B cell (primary cell): Measurements from ENCODE around the gene PLPP7. TPM values are rescaled to one million over a fixed set of nuclear protein-coding genes. Genes with fewer than 3 reads are reported as not detected.

Experiments used
- ATAC-seq: fragments of 200-7000 bp; cut with Tn5 transposase; one replicate; pipeline ENCODE4 v1.10.0; 2021; ENCODE audit warnings: low read depth, mild to moderate bottlenecking, moderate number of reproducible peaks, moderate library complexity
- CTCF ChIA-PET: fragments of 350-600 bp; sonication (Branson Sonifier 250); formaldehyde crosslinking; loops from one replicate; lab custom pipeline; 2021; ENCODE audit warnings: antibody characterized with exemption, inconsistent platforms; lab: Charles Lee
- POLR2A ChIA-PET: fragments of 350-600 bp; sonication (Branson Sonifier 250); formaldehyde crosslinking; loops from one replicate; lab custom pipeline; 2021; ENCODE audit warnings: antibody characterized with exemption; lab: Charles Lee
- DNase-seq: peaks from one replicate; pipeline ENCODE4 v3.0.0; 2013
- H2AFZ ChIP-seq: 2 replicates; pipeline ENCODE4 v1.6.1; 2012; ENCODE audit warnings: mild to moderate bottlenecking, low read depth, low read length; ENCODE audit not compliant: insufficient read depth, poor library complexity, severe bottlenecking
- H3K27ac ChIP-seq, 2 donors: 1 replicate in 1 of 2; 2 replicates in 1 of 2; pipeline ENCODE4 v1.5.1; 2012 to 2013; ENCODE audit warnings: low read length in 2 of 2, mild to moderate bottlenecking in 2 of 2, moderate library complexity in 1 of 2
- H3K27me3 ChIP-seq, 4 experiments: fragments of 200-600 bp in 1 of 4; sonication (generic) in 1 of 4; replicated peaks in 1 of 4; 1 replicate in 2 of 4; 2 replicates in 2 of 4; pipeline versions ENCODE4 v1.6.1 to v1.7.0; 2013 to 2016; ENCODE audit warnings: low read length in 3 of 4, mild to moderate bottlenecking in 2 of 4, mixed read lengths in 1 of 4, moderate library complexity in 1 of 4; ENCODE audit not compliant: insufficient read depth in 4 of 4, control insufficient read depth in 3 of 4; ENCODE audit errors: control extremely low read depth in 1 of 4
- H3K36me3 ChIP-seq, 2 experiments: replicated peaks in 1 of 2; 1 replicate in 1 of 2; 2 replicates in 1 of 2; pipeline versions ENCODE4 v1.6.1 to v1.7.1; 2013; ENCODE audit warnings: low read length in 1 of 2; ENCODE audit not compliant: insufficient read depth in 2 of 2, control insufficient read depth in 1 of 2; ENCODE audit errors: control extremely low read depth in 1 of 2, extremely low read depth in 1 of 2
- H3K4me1 ChIP-seq, 2 donors: fragments of 200-600 bp in 1 of 2; sonication (generic) in 1 of 2; 1 replicate in 1 of 2; 2 replicates in 1 of 2; pipeline versions ENCODE4 v1.5.1 to v1.6.1; 2013 to 2017; ENCODE audit warnings: low read length in 2 of 2; ENCODE audit not compliant: control insufficient read depth in 2 of 2, insufficient read depth in 2 of 2
- H3K4me2 ChIP-seq: replicated peaks from 2 replicates; pipeline ENCODE3; 2012; ENCODE audit warnings: mild to moderate bottlenecking, low read depth, low read length; ENCODE audit not compliant: poor library complexity, severe bottlenecking
- H3K4me3 ChIP-seq, 5 experiments: fragments of 200-600 bp in 1 of 5; sonication (generic) in 1 of 5; 1 replicate in 3 of 5; 2 replicates in 2 of 5; pipeline versions ENCODE4 v1.5.1 to v1.7.0; 2011 to 2016; ENCODE audit warnings: low read length in 4 of 5, mild to moderate bottlenecking in 4 of 5, low read depth in 2 of 5, control low read depth in 1 of 5, moderate library complexity in 1 of 5; ENCODE audit not compliant: insufficient read depth in 1 of 5; ENCODE audit errors: control extremely low read depth in 1 of 5, extremely low read depth in 1 of 5
- H3K79me2 ChIP-seq: fragments of 200-600 bp; sonication (generic); one replicate; pipeline ENCODE4 v1.6.0; 2016; ENCODE audit warnings: low read length; ENCODE audit not compliant: control insufficient read depth, insufficient read depth
- H3K9ac ChIP-seq: fragments of 200-600 bp; sonication (generic); 2 replicates; pipeline ENCODE4 v1.6.1; 2017; ENCODE audit warnings: mild to moderate bottlenecking, low read length, moderate library complexity
- H3K9me3 ChIP-seq, 3 donors: one replicate each; pipeline versions ENCODE4 v1.6.1 to v1.7.1; 2013; ENCODE audit warnings: low read length in 2 of 3; ENCODE audit not compliant: control insufficient read depth in 2 of 3, insufficient read depth in 1 of 3; ENCODE audit errors: control extremely low read depth in 1 of 3
- H4K20me1 ChIP-seq: 2 replicates; pipeline ENCODE4 v1.6.0; 2012; ENCODE audit warnings: mild to moderate bottlenecking, low read length; ENCODE audit not compliant: insufficient read depth, control insufficient read depth, poor library complexity, severe bottlenecking
- H3K27ac Mint-ChIP-seq: one replicate; pipeline ENCODE4 v1.8.0; 2021; ENCODE audit warnings: mixed read lengths
- H3K27me3 Mint-ChIP-seq: one replicate; pipeline ENCODE4 v1.8.0; 2021; ENCODE audit warnings: mixed read lengths
- H3K4me1 Mint-ChIP-seq: one replicate; pipeline ENCODE4 v1.8.0; 2021; ENCODE audit warnings: mixed read lengths
- H3K4me3 Mint-ChIP-seq: one replicate; pipeline ENCODE4 v1.8.0; 2021; ENCODE audit warnings: mixed read lengths
- H3K9me3 Mint-ChIP-seq: one replicate; pipeline ENCODE4 v1.8.0; 2022; ENCODE audit warnings: mixed read lengths; ENCODE audit not compliant: insufficient read depth
- CTCF ChIP-seq: fragments of 200-600 bp; IDR thresholded peaks from one replicate; pipeline ENCODE4 v1.8.0; 2022; ENCODE audit warnings: antibody characterized with exemption, mild to moderate bottlenecking
- EZH2 ChIP-seq: IDR thresholded peaks from 2 replicates; pipeline ENCODE4 v1.6.1; 2012; ENCODE audit warnings: borderline replicate concordance, low read depth, mild to moderate bottlenecking, moderate library complexity, low read length; ENCODE audit not compliant: insufficient read depth, poor library complexity, severe bottlenecking
- WGBS: methylation state at CpG from one replicate; pipeline ENCODE4 v1.1.5; 2013; ENCODE audit warnings: missing lambda C conversion rate; ENCODE audit not compliant: insufficient coverage; 5-methylcytosine and 5-hydroxymethylcytosine counted together
- intact Hi-C: fragments of 100-400 bp; cut with micrococcal nuclease; formaldehyde crosslinking; loops from one replicate; pipeline ENCODE4 v1.10.0; 2022
- polyA plus RNA-seq: library from polyadenylated mRNA; depleted of rRNA; stranded (reverse); fragments of >200 nt; gene quantifications from 2 replicates; pipeline ENCODE4 v1.2.3, GENCODE V29; 2012
- total RNA-seq, 2 donors: library from RNA; stranded (reverse); fragments of 120-200 nt in 1 of 2; gene quantifications; 1 replicate in 1 of 2; 2 replicates in 1 of 2; pipeline versions ENCODE4 v1.2.3 to v1.2.4, GENCODE V29; 2013 to 2022

Gene PLPP7
- total and polyA plus RNA-seq, 2 donors (not counting 1 experiment from before 2014, with no cell fraction given), result 0.57 to 2.0 TPM

GRCh38 chr9:131323629-131324028 is 34.1 kb downstream of the PLPP7 start:
- Histone ChIP-seq H3K9ac (no peak overlapping the region), H3K4me3 (no peak overlapping the region), H3K4me1 (no peaks in the 10 kb centered on the region), H3K9me3 (no peaks in the 10 kb centered on the region), H3K4me2 (no peak overlapping the region), H3K79me2 (no peaks in the 10 kb centered on the region), H3K27ac (no peak overlapping the region), H3K36me3 (no peaks in the 10 kb centered on the region), H2AFZ (no peak overlapping the region), H4K20me1 (no peaks in the 10 kb centered on the region), H3K27me3 (no peaks in the 10 kb centered on the region)
- DNase-seq (no peak), ATAC-seq (no peak)
- 98% methylated on average over 7 of the region's 8 CpGs for WGBS
- CTCF ChIA-PET, result interaction anchor here (0.6 to 5.6 kb wide), 3 partner anchors 12 to 145 kb away, joined by 4 to 25 read pairs (median 4); no protein-coding TSS in a partner anchor
- intact Hi-C loops, result no loop called here
- peaks cover under 1% of the 10 kb centered on the region for H3K27me3 Mint-ChIP-seq
- H3K4me1 Mint-ChIP-seq, result no peaks in the 10 kb centered on the region
- TF ChIP-seq CTCF, result no peak
- H3K27ac Mint-ChIP-seq, result no peak overlapping the region
- no peak overlapping the region for H3K4me3 Mint-ChIP-seq
- POLR2A ChIA-PET, result no interaction called here
- H3K9me3 Mint-ChIP-seq, result no peaks in the 10 kb centered on the region

- H3K9ac ChIP-seq, result no peak overlapping the region
- H3K79me2 ChIP-seq, result no peaks in the 10 kb centered on the region
- H4K20me1 ChIP-seq, result no peaks in the 10 kb centered on the region
- H2AFZ ChIP-seq, result no peak overlapping the region
- no peak overlapping the region for H3K27ac ChIP-seq
- no peak overlapping the region for H3K4me3 ChIP-seq
- no peak for DNase-seq
- H3K27ac Mint-ChIP-seq, result no peak overlapping the region
- no peaks in the 10 kb centered on the region for H3K9me3 Mint-ChIP-seq
- no peaks in the 10 kb centered on the region for H3K4me1 ChIP-seq
- WGBS, result 94% methylated on average over 19 of the region's 21 CpGs
- intact Hi-C loops, result no loop called here
- TF ChIP-seq EZH2, result no peak
- TF ChIP-seq CTCF, result no peak
- no peaks in the 10 kb centered on the region for H3K36me3 ChIP-seq
- ChIA-PET POLR2A (no interaction called here), CTCF (interaction anchor here (2.9 to 5.6 kb wide), 2 partner anchors 11 to 146 kb away, joined by 13 to 25 read pairs; no protein-coding TSS in a partner anchor)
- H3K4me3 Mint-ChIP-seq, result no peak overlapping the region
- ATAC-seq, result no peak
- no peaks in the 10 kb centered on the region for H3K27me3 Mint-ChIP-seq
- H3K4me1 Mint-ChIP-seq, result no peaks in the 10 kb centered on the region
- H3K4me2 ChIP-seq, result no peak overlapping the region
- H3K27me3 ChIP-seq, result no peaks in the 10 kb centered on the region
- H3K9me3 ChIP-seq, result no peaks in the 10 kb centered on the region
Measured at GRCh38 chr9:131324736-131325679, 35.5 kb downstream of the PLPP7 start.
